Astrocyte of the spinal cord (primary cell): ENCODE measurements around the gene HDAC4.

Experiments used
- DNase-seq: peaks from one replicate; pipeline ENCODE4 v3.0.0; 2011; ENCODE audit warnings: low read depth, low spot score
- H3K4me3 ChIP-seq: 2 replicates; pipeline ENCODE4 v1.5.1; 2011; ENCODE audit warnings: low read depth, mild to moderate bottlenecking, low read length, moderate library complexity
- CTCF ChIP-seq: IDR thresholded peaks from 2 replicates; pipeline ENCODE4 v1.5.1; 2012; ENCODE audit warnings: low read depth, mild to moderate bottlenecking, low read length, inconsistent platforms
- in situ Hi-C: cut with HindIII; loops from 2 replicates; pipeline ENCODE4 v1.10.0; 2017; ENCODE audit warnings: low sequenced_read_pairs

Gene HDAC4

DNA sequence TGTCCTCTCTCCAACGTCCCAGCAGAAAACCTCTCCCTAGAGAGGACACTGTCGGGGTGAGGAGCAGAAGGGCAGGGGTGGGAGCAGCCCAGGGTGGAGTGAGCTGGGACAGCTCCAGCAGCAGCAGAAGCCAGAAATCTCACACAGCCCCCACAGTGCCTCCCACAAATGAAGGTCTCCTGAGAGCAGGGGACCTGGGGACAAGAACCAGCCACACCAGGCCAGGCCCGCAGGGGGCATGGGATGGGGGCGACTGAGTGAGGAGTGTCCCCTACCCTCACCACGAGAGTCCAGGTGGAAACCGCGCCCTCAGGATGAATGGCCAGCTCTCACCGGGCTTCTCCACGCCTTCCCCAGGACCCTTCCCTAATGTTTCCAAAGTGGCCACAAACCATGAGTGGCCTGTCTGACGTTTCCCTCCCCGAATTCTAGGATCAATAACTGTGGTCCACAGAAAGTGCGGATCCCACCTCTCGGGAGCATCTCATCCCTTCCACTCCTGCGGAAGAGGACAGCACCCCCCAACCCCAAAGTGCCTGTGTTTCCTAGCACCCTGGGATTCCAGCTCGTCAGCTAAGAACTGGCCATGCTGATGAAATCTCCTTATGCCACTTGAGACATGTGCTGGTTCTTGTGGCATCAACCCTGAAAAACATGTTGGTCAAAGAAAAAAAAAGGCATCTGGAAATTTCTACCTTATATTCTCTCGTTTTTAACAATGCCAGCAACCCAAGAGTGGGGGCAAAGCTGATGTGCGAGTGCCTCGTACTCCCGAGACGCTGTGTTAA is 121.1 kb downstream of the HDAC4 start:
- no peak for DNase-seq
- in situ Hi-C loops, result no loop called here
- no peak overlapping the region for H3K4me3 ChIP-seq
- TF ChIP-seq CTCF, result no peak

GRCh38 chr2:239278941-239279365 is 121.9 kb downstream of the HDAC4 start:
- no peak for TF ChIP-seq CTCF
- in situ Hi-C loops, result no loop called here
- H3K4me3 ChIP-seq, result no peak overlapping the region
- DNase-seq, result peak; percentile 49

- no peak for DNase-seq
- H3K4me3 ChIP-seq, result no peak overlapping the region
- in situ Hi-C loops, result no loop called here
- TF ChIP-seq CTCF, result no peak
Measured at GRCh38 chr2:239278361-239278760, 122.5 kb downstream of the HDAC4 start.

DNA sequence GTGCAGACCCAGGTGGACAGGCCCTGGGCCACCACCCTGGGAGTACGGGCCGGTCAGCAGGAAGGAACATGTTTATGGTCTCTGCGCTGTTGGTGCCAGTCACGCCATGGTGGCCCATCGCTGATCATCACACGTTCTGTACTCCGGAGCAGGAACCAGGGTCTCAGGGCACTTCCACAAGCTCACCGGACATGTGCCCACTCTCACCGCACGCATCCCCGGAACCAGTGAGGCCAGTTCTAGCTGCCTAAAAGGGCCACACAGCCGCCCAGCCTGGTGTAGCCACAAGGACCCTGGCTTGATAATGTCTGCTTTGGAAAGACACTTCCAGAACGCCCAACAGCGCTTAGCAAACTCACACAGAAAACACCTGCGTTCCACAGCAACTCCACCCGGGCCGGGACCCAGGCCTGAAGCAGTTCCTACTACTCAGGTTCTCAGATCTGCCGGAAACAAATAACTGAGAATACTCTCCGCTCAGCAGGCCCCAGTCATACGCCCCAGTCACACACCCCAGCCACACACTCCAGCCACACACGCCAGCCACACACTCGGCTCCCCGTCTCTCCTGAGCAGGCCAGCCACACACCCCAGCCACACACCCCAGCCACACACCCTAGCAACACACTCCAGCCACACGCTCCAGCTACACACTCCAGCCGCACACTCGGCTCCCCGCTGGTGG is 123.3 kb downstream of the HDAC4 start:
- no peak for TF ChIP-seq CTCF
- no peak overlapping the region for H3K4me3 ChIP-seq
- in situ Hi-C loops, result no loop called here
- DNase-seq, result no peak

DNA sequence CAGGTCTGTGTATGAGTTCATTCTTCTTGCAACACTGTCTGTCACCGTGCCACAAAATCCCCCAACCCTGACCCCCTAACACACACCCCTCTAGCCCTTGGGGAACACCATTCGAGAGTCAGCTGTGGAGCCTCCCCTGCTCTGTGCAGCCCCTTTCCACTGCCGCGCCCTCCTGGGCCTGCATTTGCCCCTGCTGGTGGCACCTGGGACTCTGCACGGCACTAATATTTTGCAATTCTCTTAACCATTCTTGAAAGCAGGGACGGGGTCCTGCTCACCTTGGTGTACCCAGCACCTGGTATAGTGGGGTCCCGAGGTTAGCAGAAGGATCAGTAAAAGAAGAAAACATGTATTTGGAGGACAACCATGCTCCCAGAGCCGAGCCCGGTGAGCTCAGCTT is 124.0 kb downstream of the HDAC4 start:
- in situ Hi-C loops, result no loop called here
- no peak for DNase-seq
- H3K4me3 ChIP-seq, result no peak overlapping the region
- no peak for TF ChIP-seq CTCF

GRCh38 chr2:239275847-239276831 is 124.7 kb downstream of the HDAC4 start:
- no peak overlapping the region for H3K4me3 ChIP-seq
- DNase-seq, result peak; percentile 46
- in situ Hi-C loops, result no loop called here
- TF ChIP-seq CTCF, result no peak
